ENCODE results near the gene PAQR6. TPM values are rescaled to one million over a fixed set of nuclear protein-coding genes. Genes with fewer than 3 reads are reported as not detected.

PAQR6 gene
- total and polyA plus RNA-seq, 2 of the 8 experiments (the other 6 are each of a cell fraction or from before 2014, with no cell fraction given): 7.1 to 11.3 TPM

DNA sequence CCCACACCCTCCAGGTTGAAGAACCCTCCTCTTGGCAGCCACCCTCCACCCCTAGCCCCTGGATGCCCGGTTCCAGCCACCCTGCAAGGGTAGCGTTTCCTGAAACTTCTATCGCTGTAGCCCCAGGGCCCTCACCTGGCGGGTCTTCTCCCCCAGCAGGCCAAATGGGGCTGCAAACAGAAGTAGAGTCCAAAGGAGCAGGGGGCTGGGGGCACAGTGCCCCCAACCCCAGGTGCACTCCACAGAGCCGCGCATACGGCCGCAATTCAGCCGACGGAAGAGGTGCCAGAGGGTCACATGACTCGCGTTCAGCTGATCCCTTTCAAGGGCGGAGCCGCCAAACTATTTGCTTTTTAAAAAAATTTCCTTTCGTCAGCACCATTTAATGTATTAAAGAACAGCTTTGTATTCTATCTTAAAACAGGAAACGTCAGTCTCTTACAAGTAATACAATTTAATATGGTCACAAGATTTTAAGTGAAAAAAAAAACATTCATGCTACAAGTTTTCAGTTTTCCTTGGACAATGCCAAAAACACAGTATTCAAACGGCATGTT is 47.6 kb upstream of the PAQR6 start, which contains the start of gene GLMP (continued):
- TF ChIP-seq, protein P1, sequence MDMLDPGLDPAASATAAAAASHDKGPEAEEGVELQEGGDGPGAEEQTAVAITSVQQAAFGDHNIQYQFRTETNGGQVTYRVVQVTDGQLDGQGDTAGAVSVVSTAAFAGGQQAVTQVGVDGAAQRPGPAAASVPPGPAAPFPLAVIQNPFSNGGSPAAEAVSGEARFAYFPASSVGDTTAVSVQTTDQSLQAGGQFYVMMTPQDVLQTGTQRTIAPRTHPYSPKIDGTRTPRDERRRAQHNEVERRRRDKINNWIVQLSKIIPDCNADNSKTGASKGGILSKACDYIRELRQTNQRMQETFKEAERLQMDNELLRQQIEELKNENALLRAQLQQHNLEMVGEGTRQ (IDR thresholded peaks at IDR 0.05; ENCODE audit: low read length): peak; percentile 95
- no peak for TF ChIP-seq NRF1 (IDR thresholded peaks at IDR 0.05; ENCODE audit: low read depth, low read length)
- peak in 1 of 2 experiments; percentile 61; a peak in 2 of 3 replicates for TF ChIP-seq POLR2A (IDR thresholded peaks at IDR 0.05; ENCODE audit: control extremely low read depth in 1 of 2, low read depth in 2 of 2, low read length in 2 of 2)
- peak; percentile 71 for TF ChIP-seq KDM4A (IDR thresholded peaks at IDR 0.05; ENCODE audit: low read depth, low read length, severe bottlenecking)
- peak; percentile 49 for TF ChIP-seq ASH2L (IDR thresholded peaks at IDR 0.05; ENCODE audit: low read length)
- peak; percentile 88 to 92; a peak in 2 of 4 replicates for TF ChIP-seq SIN3A (conservative IDR thresholded peaks at IDR 0.05 in 1 of 2, IDR thresholded peaks at IDR 0.05 in 1 of 2; ENCODE audit: low read depth in 1 of 2, low read length in 2 of 2)
